Ovary (tissue), 3 donors: ENCODE results near the gene FUS.

ENCODE experiments used
- CTCF ChIP-seq, 3 donors: fragments of 450-650 bp in 2 of 3; fragments of 200-600 bp in 1 of 3; IDR thresholded peaks; one replicate each; pipeline versions ENCODE4 v1.5.1 to v1.8.0; 2016 to 2022; ENCODE audit warnings: antibody characterized with exemption in 3 of 3, mild to moderate bottlenecking in 1 of 3
- EP300 ChIP-seq: sonication (generic); formaldehyde crosslinking; IDR thresholded peaks from one replicate; pipeline ENCODE4 v1.6.1; 2017; ENCODE audit warnings: antibody characterized with exemption
- POLR2A ChIP-seq: fragments of 450-650 bp; IDR thresholded peaks from one replicate; pipeline ENCODE4 v1.6.1; 2017; ENCODE audit warnings: antibody characterized with exemption, mild to moderate bottlenecking, moderate library complexity
- donor health status: DM: no; HTN: no; CAD: no.

GRCh38 chr16:31223044-31223443 lies 43.1 kb downstream of the FUS start:
- TF ChIP-seq POLR2A (no peak), CTCF (IDR thresholded peaks at IDR 0.05) (no peak), EP300 (no peak)
